OCI-LY7 (cell line): Measurements from ENCODE around the gene CDC25B. TPM values are rescaled to one million over a fixed set of nuclear protein-coding genes. Genes with fewer than 3 reads are reported as not detected.

Source experiments
- BruUV-seq: library from RNA; stranded (reverse); fragments of 400-500 nt; replicated peaks from 2 replicates; lab custom pipeline; 2021; lab: Mats Ljungman, UMichigan
- CTCF ChIA-PET: fragments of 300-600 bp; sonication (Branson Sonifier 250); formaldehyde crosslinking; loops from one replicate; lab custom pipeline; 2022; ENCODE audit warnings: antibody characterized with exemption; ENCODE audit not compliant: unreplicated experiment; lab: Charles Lee
- POLR2A ChIA-PET: fragments of 300-600 bp; sonication (Branson Sonifier 250); formaldehyde crosslinking; loops from one replicate; lab custom pipeline; 2022; ENCODE audit warnings: antibody characterized with exemption; lab: Charles Lee
- DNase-seq: peaks from one replicate; pipeline ENCODE4 v3.0.0-alpha.2; 2015; ENCODE audit warnings: low spot score
- H2AFZ ChIP-seq: fragments of 200-600 bp; sonication (generic), shearing (Covaris generic); 2 replicates; pipeline ENCODE4 v1.6.1; 2014; ENCODE audit warnings: mild to moderate bottlenecking, antibody characterized with exemption, low read length, moderate library complexity
- H3K27ac ChIP-seq: fragments of 200-600 bp; sonication (generic); 2 replicates; pipeline ENCODE4 v1.5.1; 2014; ENCODE audit warnings: mixed run types, low read depth, mild to moderate bottlenecking, moderate library complexity, low read length, inconsistent platforms; ENCODE audit not compliant: poor library complexity, severe bottlenecking
- H3K36me3 ChIP-seq: fragments of 200-600 bp; sonication (generic); 2 replicates; pipeline ENCODE4 v1.6.1; 2014; ENCODE audit warnings: mild to moderate bottlenecking, antibody characterized with exemption, low read length, moderate library complexity, mixed read lengths; ENCODE audit not compliant: insufficient read depth
- H3K4me1 ChIP-seq: fragments of 200-600 bp; sonication (generic); 2 replicates; pipeline ENCODE4 v1.5.1; 2014; ENCODE audit warnings: mild to moderate bottlenecking, low read length; ENCODE audit not compliant: insufficient read depth, poor library complexity, severe bottlenecking
- H3K4me2 ChIP-seq: fragments of 200-600 bp; sonication (generic); 2 replicates; pipeline ENCODE4 v1.6.1; 2014; ENCODE audit warnings: mild to moderate bottlenecking, low read length
- H3K4me3 ChIP-seq: fragments of 200-600 bp; sonication (generic); 2 replicates; pipeline ENCODE4 v1.5.1; 2014; ENCODE audit warnings: mild to moderate bottlenecking, low read depth, low read length; ENCODE audit not compliant: poor library complexity, severe bottlenecking
- H3K79me2 ChIP-seq: fragments of 200-600 bp; sonication (generic); 2 replicates; pipeline ENCODE4 v1.6.1; 2016; ENCODE audit warnings: low read depth, mild to moderate bottlenecking, low read length, moderate library complexity, mixed read lengths; ENCODE audit not compliant: insufficient read depth
- H3K9me2 ChIP-seq: fragments of 200-600 bp; sonication (generic); 2 replicates; pipeline ENCODE4 v1.6.1; 2016; ENCODE audit warnings: mild to moderate bottlenecking, low read length, mixed read lengths; ENCODE audit not compliant: insufficient read depth
- H3K9me3 ChIP-seq: fragments of 200-600 bp; sonication (generic); 2 replicates; pipeline ENCODE4 v1.6.1; 2014; ENCODE audit warnings: mild to moderate bottlenecking, mixed run types, low read length, mixed read lengths
- H4K20me1 ChIP-seq: fragments of 200-600 bp; sonication (generic); 2 replicates; pipeline ENCODE4 v1.6.1; 2014; ENCODE audit warnings: mild to moderate bottlenecking, antibody characterized with exemption, low read length, moderate library complexity, mixed read lengths; ENCODE audit not compliant: insufficient read depth
- CTCF ChIP-seq: fragments of 200-600 bp; sonication (generic); conservative IDR thresholded peaks from 2 replicates; pipeline ENCODE4 v1.5.1; 2014; ENCODE audit warnings: mild to moderate bottlenecking, antibody characterized with exemption, low read length, moderate library complexity, mixed read lengths
- EZH2phosphoT487 ChIP-seq: fragments of 200-600 bp; sonication (generic); IDR thresholded peaks from 2 replicates; pipeline ENCODE4 v1.6.1; 2018; ENCODE audit warnings: low read depth, borderline replicate concordance, mild to moderate bottlenecking, mixed run types, antibody characterized with exemption, low read length, moderate library complexity, mixed read lengths
- intact Hi-C: fragments of 100-400 bp; cut with micrococcal nuclease; formaldehyde crosslinking; loops from one replicate; pipeline ENCODE4 v1.10.0; 2022; ENCODE audit not compliant: unreplicated experiment
- total RNA-seq, 2 experiments: library from RNA; depleted of rRNA in 1 of 2; stranded (reverse); fragments of >200 nt in 1 of 2; shearing (Covaris generic) in 1 of 2; gene quantifications; 2 replicates each; pipeline ENCODE4 v1.2.3, GENCODE V29; 2014 to 2022

CDC25B gene
- total RNA-seq, 2 experiments from 2014 or later = 89.2 to 119 TPM

- intact Hi-C loops = loop anchor here (2.0 kb wide), 1 partner anchor 51 kb away; the partner anchor contains the start of gene CDC25B
- TF ChIP-seq CTCF = peak; percentile 7; the same call in 1 of the 2 replicates
- TF ChIP-seq EZH2phosphoT487 = no peak
- no peaks in the 10 kb centered on the region for H4K20me1 ChIP-seq
- ChIA-PET CTCF (no interaction called here), POLR2A (interaction anchor here (0.8 kb wide), 1 partner anchor 9 kb away, joined by 3 read pairs; no protein-coding TSS in a partner anchor)
- H3K9me3 ChIP-seq = no peaks in the 10 kb centered on the region
- peak overlapping the region; percentile 95; the same call in 1 of the 2 replicates for H2AFZ ChIP-seq
- H3K27ac ChIP-seq = no peak overlapping the region
- H3K4me2 ChIP-seq = peak overlapping the region; percentile 96
- DNase-seq = peak; percentile 12
- H3K9me2 ChIP-seq = no peaks in the 10 kb centered on the region
- H3K79me2 ChIP-seq = peaks cover 7% of the 10 kb centered on the region; the same call in 1 of the 2 replicates
- peak overlapping the region; percentile 96 for H3K4me3 ChIP-seq
- H3K4me1 ChIP-seq = peaks cover 20% of the 10 kb centered on the region
- no peaks in the 10 kb centered on the region for H3K36me3 ChIP-seq
- BruUV-seq = TSS peak; percentile 82
These were observed 51.4 kb downstream of the CDC25B start for GRCh38 chr20:3847429-3847940.

GRCh38 chr20:3848565-3848964 lies 52.5 kb downstream of the CDC25B start:
- H3K4me2 ChIP-seq = no peak overlapping the region
- no peak overlapping the region for H2AFZ ChIP-seq
- no peak overlapping the region for H3K4me3 ChIP-seq
- no peaks in the 10 kb centered on the region for H4K20me1 ChIP-seq
- H3K9me2 ChIP-seq = no peaks in the 10 kb centered on the region
- no TSS peak for BruUV-seq
- intact Hi-C loops = no loop called here
- H3K79me2 ChIP-seq = peaks cover 7% of the 10 kb centered on the region; the same call in 1 of the 2 replicates
- peaks cover 20% of the 10 kb centered on the region for H3K4me1 ChIP-seq
- H3K9me3 ChIP-seq = no peaks in the 10 kb centered on the region
- DNase-seq = no peak
- ChIA-PET POLR2A (interaction anchor here (1.0 kb wide), 1 partner anchor 144 kb away, joined by 3 read pairs; no protein-coding TSS in a partner anchor), CTCF (interaction anchor here (0.5 kb wide), 1 partner anchor 1535 kb away, joined by 3 read pairs; no protein-coding TSS in a partner anchor)
- H3K36me3 ChIP-seq = no peaks in the 10 kb centered on the region
- no peak for TF ChIP-seq CTCF
- TF ChIP-seq EZH2phosphoT487 = no peak
- H3K27ac ChIP-seq = no peak overlapping the region

- ChIA-PET CTCF (no interaction called here), POLR2A (interaction anchor here (0.5 to 1.3 kb wide), 3 partner anchors 23 to 33 kb away, joined by 3 to 4 read pairs (median 3); no protein-coding TSS in a partner anchor)
- Histone ChIP-seq H3K36me3 (peaks cover 34% of the 10 kb centered on the region), H4K20me1 (no peaks in the 10 kb centered on the region), H3K27ac (no peak overlapping the region), H2AFZ (no peak overlapping the region), H3K9me2 (no peaks in the 10 kb centered on the region), H3K4me1 (no peaks in the 10 kb centered on the region), H3K4me2 (no peak overlapping the region), H3K79me2 (no peaks in the 10 kb centered on the region), H3K4me3 (no peak overlapping the region), H3K9me3 (no peaks in the 10 kb centered on the region)
- BruUV-seq = no TSS peak
- no peak for TF ChIP-seq CTCF
- TF ChIP-seq EZH2phosphoT487 = no peak
- DNase-seq = no peak
- intact Hi-C loops = no loop called here
These were observed 58.4 kb downstream of the CDC25B start for GRCh38 chr20:3854462-3854871.
